A549 (cell line): ENCODE results near the gene SRSF8. TPM values are rescaled to one million over a fixed set of nuclear protein-coding genes. Genes with fewer than 3 reads are reported as not detected.

Experiments
- ATAC-seq, 2 experiments: fragments of 200-7000 bp in 1 of 2; fragments of >200 bp in 1 of 2; cut with Nextera tagmentation in 1 of 2; cut with Tn5 transposase in 1 of 2; 3 replicates each; pipeline versions ENCODE4 v1.8.0 to v1.9.1; 2018 to 2020; ENCODE audit warnings: mild to moderate bottlenecking in 1 of 2, moderate library complexity in 1 of 2
- CTCF ChIA-PET: fragments of 300-600 bp; sonication (Branson Sonifier 250); formaldehyde crosslinking; extraction: SDS; loops from one replicate; lab custom pipeline; 2021; ENCODE audit warnings: antibody characterized with exemption, inconsistent platforms; lab: Yijun Ruan, JAX
- POLR2A ChIA-PET: fragments of 350-600 bp; formaldehyde crosslinking; extraction: SDS; loops from one replicate; lab custom pipeline; 2021; ENCODE audit warnings: antibody characterized with exemption, inconsistent platforms; lab: Yijun Ruan, JAX
- DNase-seq, 2 experiments: peaks; one replicate each; pipeline versions ENCODE4 v3.0.0 to v3.0.0-alpha.2; 2011 to 2016; ENCODE audit warnings: low read depth in 1 of 2, low spot score in 1 of 2
- FAIRE-seq: peaks from 2 replicates; lab custom pipeline; 2011; peaks lifted over from hg19 to GRCh38; lab: Jason Lieb, UNC
- H3K27ac ChIP-seq, 2 experiments: fragments of >200 bp; sonication (Bioruptor Twin); formaldehyde crosslinking; 3 replicates each; pipeline ENCODE4 v1.5.1; 2016 to 2017
- H3K4me1 ChIP-seq: fragments of >200 bp; sonication (Bioruptor Twin); formaldehyde crosslinking; 3 replicates; pipeline ENCODE4 v1.6.1; 2016
- H3K4me2 ChIP-seq: fragments of >200 bp; sonication (Bioruptor Twin); formaldehyde crosslinking; 3 replicates; pipeline ENCODE4 v1.6.1; 2016
- H3K4me3 ChIP-seq: fragments of >200 bp; sonication (Bioruptor Twin); formaldehyde crosslinking; 3 replicates; pipeline ENCODE4 v1.5.1; 2016
- H3K9me3 ChIP-seq: fragments of >200 bp; sonication (Bioruptor Twin); formaldehyde crosslinking; 3 replicates; pipeline ENCODE4 v1.6.1; 2016
- BHLHE40 ChIP-seq: IDR thresholded peaks from 2 replicates; pipeline ENCODE4 v1.6.1; 2012; ENCODE audit warnings: low read depth, low read length, inconsistent platforms
- CBX2 ChIP-seq: fragments of 200-600 bp; sonication (generic); IDR thresholded peaks from 2 replicates; pipeline ENCODE4 v1.6.1; 2016; ENCODE audit warnings: low read depth, mild to moderate bottlenecking, borderline replicate concordance
- CEBPB ChIP-seq, 2 experiments: fragments of >200 bp in 1 of 2; sonication (Bioruptor Twin) in 1 of 2; formaldehyde crosslinking in 1 of 2; IDR thresholded peaks; 2 replicates each; pipeline ENCODE4 v1.6.1; 2012 to 2016
- CHD2 ChIP-seq: fragments of 150-350 bp; IDR thresholded peaks from 2 replicates; pipeline ENCODE4 v1.6.1; 2014; ENCODE audit warnings: low read length; ENCODE audit not compliant: partially characterized antibody
- EHMT2 ChIP-seq: fragments of 200-600 bp; sonication (generic); IDR thresholded peaks from 2 replicates; pipeline ENCODE4 v1.6.1; 2016; ENCODE audit warnings: antibody characterized with exemption, low read depth, mild to moderate bottlenecking, moderate library complexity
- EP300 ChIP-seq, 2 experiments: fragments of >200 bp; sonication (Bioruptor Twin); formaldehyde crosslinking; IDR thresholded peaks; 2 replicates in 1 of 2; 3 replicates in 1 of 2; pipeline ENCODE4 v1.6.1; 2016 to 2017
- ESRRA ChIP-seq: fragments of 150-350 bp; IDR thresholded peaks from 2 replicates; pipeline ENCODE4 v1.6.1; 2014; ENCODE audit warnings: mild to moderate bottlenecking, low read length, borderline replicate concordance
- FOSL2 ChIP-seq, 2 experiments: fragments of 450-650 bp in 1 of 2; fragments of >200 bp in 1 of 2; sonication (Bioruptor Twin) in 1 of 2; formaldehyde crosslinking; IDR thresholded peaks; 2 replicates each; pipeline versions ENCODE4 v1.5.0 to v1.6.1; 2016 to 2020; ENCODE audit warnings: mild to moderate bottlenecking in 1 of 2, moderate library complexity in 1 of 2
- FOXS1 ChIP-seq: fragments of 250-450 bp; sonication (Bioruptor Pico); IDR thresholded peaks from 2 replicates; pipeline ENCODE4 v1.5.0; 2020; ENCODE audit warnings: mild to moderate bottlenecking, moderate library complexity
- GATA3 ChIP-seq: IDR thresholded peaks from 2 replicates; pipeline ENCODE4 v1.6.1; 2012; ENCODE audit warnings: borderline replicate concordance
- HOXA7 ChIP-seq: fragments of 250-450 bp; sonication (Bioruptor Pico); IDR thresholded peaks from 2 replicates; pipeline ENCODE4 v1.5.0; 2020; ENCODE audit warnings: mild to moderate bottlenecking, moderate library complexity
- HOXB13 ChIP-seq: fragments of 250-450 bp; sonication (Bioruptor Pico); IDR thresholded peaks from 2 replicates; pipeline ENCODE4 v1.5.0; 2020; ENCODE audit warnings: low read depth, mild to moderate bottlenecking, moderate library complexity
- HOXB5 ChIP-seq: fragments of 250-450 bp; sonication (Bioruptor Pico); IDR thresholded peaks from 2 replicates; pipeline ENCODE4 v1.5.0; 2020; ENCODE audit warnings: mild to moderate bottlenecking, moderate library complexity
- JUN ChIP-seq, 2 experiments: fragments of >200 bp; sonication (Bioruptor Twin); formaldehyde crosslinking; IDR thresholded peaks; 2 replicates in 1 of 2; 3 replicates in 1 of 2; pipeline ENCODE4 v1.6.1; 2016 to 2017
- KDM5A ChIP-seq: fragments of 200-600 bp; sonication (generic); IDR thresholded peaks from 2 replicates; pipeline ENCODE4 v1.6.1; 2016; ENCODE audit warnings: antibody characterized with exemption, mild to moderate bottlenecking
- MAFK ChIP-seq: fragments of 450-650 bp; IDR thresholded peaks from 2 replicates; pipeline ENCODE4 v1.6.1; 2014; ENCODE audit not compliant: partially characterized antibody
- NR3C1 ChIP-seq: fragments of >200 bp; sonication (Bioruptor Twin); formaldehyde crosslinking; IDR thresholded peaks from 3 replicates; pipeline ENCODE4 v1.6.1; 2017
- PHF8 ChIP-seq: fragments of 200-600 bp; sonication (generic); IDR thresholded peaks from 2 replicates; pipeline ENCODE4 v1.6.1; 2016; ENCODE audit warnings: low read depth, mild to moderate bottlenecking, antibody characterized with exemption, moderate library complexity, borderline replicate concordance
- POLR2A ChIP-seq: IDR thresholded peaks from 2 replicates; pipeline ENCODE4 v1.6.1; 2012; ENCODE audit warnings: mild to moderate bottlenecking, low read length
- RAD21 ChIP-seq, 2 experiments: fragments of >200 bp in 1 of 2; sonication (Bioruptor Twin) in 1 of 2; formaldehyde crosslinking in 1 of 2; IDR thresholded peaks in 1 of 2; conservative IDR thresholded peaks in 1 of 2; 2 replicates in 1 of 2; 3 replicates in 1 of 2; pipeline ENCODE4 v1.6.1; 2012 to 2018; ENCODE audit warnings: inconsistent platforms in 1 of 2
- RCOR1 ChIP-seq: fragments of 150-350 bp; IDR thresholded peaks from 2 replicates; pipeline ENCODE4 v1.6.1; 2014; ENCODE audit warnings: antibody characterized with exemption, low read length, low read depth
- RFX5 ChIP-seq: fragments of 450-650 bp; IDR thresholded peaks from 2 replicates; pipeline ENCODE4 v1.7.1; 2014; ENCODE audit warnings: antibody characterized with exemption, mild to moderate bottlenecking, moderate library complexity
- TFCP2L1 ChIP-seq: fragments of 250-450 bp; sonication (Bioruptor Pico); IDR thresholded peaks from 2 replicates; pipeline ENCODE4 v1.5.0; 2021; ENCODE audit warnings: mild to moderate bottlenecking
- WGBS: methylation state at CpG from one replicate; pipeline ENCODE4 v1.1.6; 2017; ENCODE audit errors: missing lambda C conversion rate; 5-methylcytosine and 5-hydroxymethylcytosine counted together
- polyA plus RNA-seq, 4 experiments: library from polyadenylated mRNA; depleted of rRNA in 3 of 4; stranded (reverse); fragments of >200 nt; fragmentation: RNase III in 1 of 4; extraction: RNeasy Plus Mini Kit Qiagen cat#74134 plus additional on column Dnase treatment in 1 of 4; gene quantifications; 2 replicates in 3 of 4; 3 replicates in 1 of 4; pipeline ENCODE4 v1.2.3, GENCODE V29; 2011 to 2017
- TF ChIP-seq, protein P1 (sequence below): IDR thresholded peaks from 2 replicates; pipeline ENCODE4 v1.6.1; 2012
- TF ChIP-seq, protein P2 (sequence below): fragments of >200 bp; sonication (Bioruptor Twin); formaldehyde crosslinking; IDR thresholded peaks from 2 replicates; pipeline ENCODE4 v1.6.1; 2016
- TF ChIP-seq, protein P3 (sequence below): fragments of >200 bp; sonication (Bioruptor Twin); formaldehyde crosslinking; IDR thresholded peaks from 3 replicates; pipeline ENCODE4 v1.6.1; 2016
- TF ChIP-seq, protein P4 (sequence below): fragments of 450-650 bp; IDR thresholded peaks from 2 replicates; pipeline ENCODE4 v1.6.1; 2014; ENCODE audit warnings: antibody characterized with exemption
- TF ChIP-seq, protein P5 (sequence below): fragments of 200-600 bp; sonication (generic); IDR thresholded peaks from 2 replicates; pipeline ENCODE4 v1.6.1; 2016; ENCODE audit warnings: antibody characterized with exemption, mild to moderate bottlenecking, moderate library complexity
- TF ChIP-seq, protein P6 (sequence below): IDR thresholded peaks from 2 replicates; pipeline ENCODE4 v1.6.1; 2012
- TF ChIP-seq, protein P7 (sequence below): IDR thresholded peaks from 2 replicates; pipeline ENCODE4 v1.6.1; 2012; ENCODE audit warnings: low read depth, borderline replicate concordance

SRSF8 gene
- polyA plus RNA-seq, 2 of the 4 experiments (the other 2 are of a cell fraction) = 15.1 to 30.2 TPM

DNA sequence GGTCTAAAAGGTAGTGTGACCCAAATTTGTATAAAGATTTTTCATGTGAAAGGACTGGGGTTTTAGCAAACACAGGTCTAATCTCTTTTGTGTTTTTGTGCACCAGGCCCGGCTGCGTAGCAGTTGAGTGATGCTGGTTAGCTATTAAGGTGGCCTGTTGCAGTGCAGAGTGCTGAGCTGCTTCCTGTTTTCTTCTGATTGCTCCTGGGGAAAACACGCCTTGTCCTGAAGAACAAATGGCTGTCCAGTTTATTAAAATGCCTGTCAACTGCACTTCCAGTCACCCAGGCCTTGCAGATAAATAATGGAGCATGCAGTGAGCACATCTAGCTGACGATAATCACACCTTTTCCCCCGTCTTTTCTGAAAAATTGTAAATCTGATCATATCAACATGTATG lies 1.8 kb downstream of the SRSF8 start:
- FAIRE-seq = no peak
- CTCF ChIA-PET = interaction anchor here (1.1 to 2.9 kb wide), 7 partner anchors 10 to 700 kb away, joined by 3 to 17 read pairs (median 4); no protein-coding TSS in a partner anchor
- POLR2A ChIA-PET = interaction anchor here (0.6 to 3.0 kb wide), 5 partner anchors 12 to 1397 kb away, joined by 3 to 29 read pairs (median 7); partner anchors contain the start of genes CWC15, ENDOD1 and KDM4D

More for the DNA sequence above, 1.8 kb downstream of the SRSF8 start:
- Histone ChIP-seq H3K4me1 (peaks cover 9% of the 10 kb centered on the region; the same call in 2 of the 3 replicates), H3K4me3 (peak overlapping the region; percentile 69), H3K9me3 (no peaks in the 10 kb centered on the region), H3K27ac (peak overlapping the region; percentile 83 to 98), H3K4me2 (peak overlapping the region; percentile 89)
- no peak for TF ChIP-seq KDM5A
- TF ChIP-seq PHF8 = 0 out of 2 replicates have a peak, but pooled peaks have one; percentile 33
- TF ChIP-seq, protein P1, sequence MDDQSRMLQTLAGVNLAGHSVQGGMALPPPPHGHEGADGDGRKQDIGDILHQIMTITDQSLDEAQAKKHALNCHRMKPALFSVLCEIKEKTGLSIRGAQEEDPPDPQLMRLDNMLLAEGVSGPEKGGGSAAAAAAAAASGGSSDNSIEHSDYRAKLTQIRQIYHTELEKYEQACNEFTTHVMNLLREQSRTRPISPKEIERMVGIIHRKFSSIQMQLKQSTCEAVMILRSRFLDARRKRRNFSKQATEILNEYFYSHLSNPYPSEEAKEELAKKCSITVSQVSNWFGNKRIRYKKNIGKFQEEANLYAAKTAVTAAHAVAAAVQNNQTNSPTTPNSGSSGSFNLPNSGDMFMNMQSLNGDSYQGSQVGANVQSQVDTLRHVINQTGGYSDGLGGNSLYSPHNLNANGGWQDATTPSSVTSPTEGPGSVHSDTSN = no peak
- no peak for TF ChIP-seq GATA3
- no peak for TF ChIP-seq CEBPB (IDR thresholded peaks at IDR 0.05)
- no peak for TF ChIP-seq ESRRA
- no peak for TF ChIP-seq FOSL2 (IDR thresholded peaks at IDR 0.05)
- TF ChIP-seq FOSL2 (CRISPR knock-in tag; IDR thresholded peaks at IDR 0.05) = no peak
- no peak for TF ChIP-seq HOXA7 (CRISPR knock-in tag)
- TF ChIP-seq FOXS1 = no peak
- TF ChIP-seq NR3C1 = no peak
- TF ChIP-seq EHMT2 = no peak
- no peak for TF ChIP-seq RAD21 (conservative IDR thresholded peaks at IDR 0.05 in 1 of 2, IDR thresholded peaks at IDR 0.05 in 1 of 2)
- no peak for TF ChIP-seq CBX2
- no peak for TF ChIP-seq MAFK
- TF ChIP-seq CHD2 = no peak
- TF ChIP-seq, protein P2, sequence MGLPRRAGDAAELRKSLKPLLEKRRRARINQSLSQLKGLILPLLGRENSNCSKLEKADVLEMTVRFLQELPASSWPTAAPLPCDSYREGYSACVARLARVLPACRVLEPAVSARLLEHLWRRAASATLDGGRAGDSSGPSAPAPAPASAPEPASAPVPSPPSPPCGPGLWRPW = no peak
- no peak for TF ChIP-seq HOXB13 (CRISPR knock-in tag)
- TF ChIP-seq TFCP2L1 (CRISPR knock-in tag) = no peak
- no peak for TF ChIP-seq HOXB5 (CRISPR knock-in tag)
- TF ChIP-seq, protein P3, sequence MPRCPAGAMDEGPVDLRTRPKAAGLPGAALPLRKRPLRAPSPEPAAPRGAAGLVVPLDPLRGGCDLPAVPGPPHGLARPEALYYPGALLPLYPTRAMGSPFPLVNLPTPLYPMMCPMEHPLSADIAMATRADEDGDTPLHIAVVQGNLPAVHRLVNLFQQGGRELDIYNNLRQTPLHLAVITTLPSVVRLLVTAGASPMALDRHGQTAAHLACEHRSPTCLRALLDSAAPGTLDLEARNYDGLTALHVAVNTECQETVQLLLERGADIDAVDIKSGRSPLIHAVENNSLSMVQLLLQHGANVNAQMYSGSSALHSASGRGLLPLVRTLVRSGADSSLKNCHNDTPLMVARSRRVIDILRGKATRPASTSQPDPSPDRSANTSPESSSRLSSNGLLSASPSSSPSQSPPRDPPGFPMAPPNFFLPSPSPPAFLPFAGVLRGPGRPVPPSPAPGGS = peak; percentile 21; the same call in 1 of the 3 replicates
- TF ChIP-seq POLR2A = peak; percentile 29; the same call in 1 of the 2 replicates
- 0 out of 5 replicates have a peak, but pooled peaks of 1 of the 2 experiments have one; percentile 17 for TF ChIP-seq JUN (IDR thresholded peaks at IDR 0.05)
- TF ChIP-seq, protein P4, sequence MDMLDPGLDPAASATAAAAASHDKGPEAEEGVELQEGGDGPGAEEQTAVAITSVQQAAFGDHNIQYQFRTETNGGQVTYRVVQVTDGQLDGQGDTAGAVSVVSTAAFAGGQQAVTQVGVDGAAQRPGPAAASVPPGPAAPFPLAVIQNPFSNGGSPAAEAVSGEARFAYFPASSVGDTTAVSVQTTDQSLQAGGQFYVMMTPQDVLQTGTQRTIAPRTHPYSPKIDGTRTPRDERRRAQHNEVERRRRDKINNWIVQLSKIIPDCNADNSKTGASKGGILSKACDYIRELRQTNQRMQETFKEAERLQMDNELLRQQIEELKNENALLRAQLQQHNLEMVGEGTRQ = no peak
- no peak for TF ChIP-seq RFX5
- TF ChIP-seq BHLHE40 = no peak
- TF ChIP-seq RCOR1 = no peak
- TF ChIP-seq EP300 (IDR thresholded peaks at IDR 0.05) = no peak
- TF ChIP-seq, protein P5, sequence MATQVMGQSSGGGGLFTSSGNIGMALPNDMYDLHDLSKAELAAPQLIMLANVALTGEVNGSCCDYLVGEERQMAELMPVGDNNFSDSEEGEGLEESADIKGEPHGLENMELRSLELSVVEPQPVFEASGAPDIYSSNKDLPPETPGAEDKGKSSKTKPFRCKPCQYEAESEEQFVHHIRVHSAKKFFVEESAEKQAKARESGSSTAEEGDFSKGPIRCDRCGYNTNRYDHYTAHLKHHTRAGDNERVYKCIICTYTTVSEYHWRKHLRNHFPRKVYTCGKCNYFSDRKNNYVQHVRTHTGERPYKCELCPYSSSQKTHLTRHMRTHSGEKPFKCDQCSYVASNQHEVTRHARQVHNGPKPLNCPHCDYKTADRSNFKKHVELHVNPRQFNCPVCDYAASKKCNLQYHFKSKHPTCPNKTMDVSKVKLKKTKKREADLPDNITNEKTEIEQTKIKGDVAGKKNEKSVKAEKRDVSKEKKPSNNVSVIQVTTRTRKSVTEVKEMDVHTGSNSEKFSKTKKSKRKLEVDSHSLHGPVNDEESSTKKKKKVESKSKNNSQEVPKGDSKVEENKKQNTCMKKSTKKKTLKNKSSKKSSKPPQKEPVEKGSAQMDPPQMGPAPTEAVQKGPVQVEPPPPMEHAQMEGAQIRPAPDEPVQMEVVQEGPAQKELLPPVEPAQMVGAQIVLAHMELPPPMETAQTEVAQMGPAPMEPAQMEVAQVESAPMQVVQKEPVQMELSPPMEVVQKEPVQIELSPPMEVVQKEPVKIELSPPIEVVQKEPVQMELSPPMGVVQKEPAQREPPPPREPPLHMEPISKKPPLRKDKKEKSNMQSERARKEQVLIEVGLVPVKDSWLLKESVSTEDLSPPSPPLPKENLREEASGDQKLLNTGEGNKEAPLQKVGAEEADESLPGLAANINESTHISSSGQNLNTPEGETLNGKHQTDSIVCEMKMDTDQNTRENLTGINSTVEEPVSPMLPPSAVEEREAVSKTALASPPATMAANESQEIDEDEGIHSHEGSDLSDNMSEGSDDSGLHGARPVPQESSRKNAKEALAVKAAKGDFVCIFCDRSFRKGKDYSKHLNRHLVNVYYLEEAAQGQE = no peak
- TF ChIP-seq, protein P6, sequence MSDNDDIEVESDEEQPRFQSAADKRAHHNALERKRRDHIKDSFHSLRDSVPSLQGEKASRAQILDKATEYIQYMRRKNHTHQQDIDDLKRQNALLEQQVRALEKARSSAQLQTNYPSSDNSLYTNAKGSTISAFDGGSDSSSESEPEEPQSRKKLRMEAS = peak; percentile 72
- TF ChIP-seq, protein P7, sequence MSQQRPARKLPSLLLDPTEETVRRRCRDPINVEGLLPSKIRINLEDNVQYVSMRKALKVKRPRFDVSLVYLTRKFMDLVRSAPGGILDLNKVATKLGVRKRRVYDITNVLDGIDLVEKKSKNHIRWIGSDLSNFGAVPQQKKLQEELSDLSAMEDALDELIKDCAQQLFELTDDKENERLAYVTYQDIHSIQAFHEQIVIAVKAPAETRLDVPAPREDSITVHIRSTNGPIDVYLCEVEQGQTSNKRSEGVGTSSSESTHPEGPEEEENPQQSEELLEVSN = peak; percentile 75; the same call in 1 of the 2 replicates
- peak; percentile 79 to 87 for ATAC-seq
- DNase-seq = peak; percentile 53 to 93
- WGBS = 0% methylated on average over 5 of the region's 5 CpGs
